CD4-positive, alpha-beta T cell treated with Interleukin-17A for 1 hour (primary cell): ENCODE results near the gene TXNRD1.

ENCODE experiments used
- DNase-seq: peaks from one replicate; pipeline ENCODE4 v3.0.0-alpha.2; 2020

Gene TXNRD1

DNA sequence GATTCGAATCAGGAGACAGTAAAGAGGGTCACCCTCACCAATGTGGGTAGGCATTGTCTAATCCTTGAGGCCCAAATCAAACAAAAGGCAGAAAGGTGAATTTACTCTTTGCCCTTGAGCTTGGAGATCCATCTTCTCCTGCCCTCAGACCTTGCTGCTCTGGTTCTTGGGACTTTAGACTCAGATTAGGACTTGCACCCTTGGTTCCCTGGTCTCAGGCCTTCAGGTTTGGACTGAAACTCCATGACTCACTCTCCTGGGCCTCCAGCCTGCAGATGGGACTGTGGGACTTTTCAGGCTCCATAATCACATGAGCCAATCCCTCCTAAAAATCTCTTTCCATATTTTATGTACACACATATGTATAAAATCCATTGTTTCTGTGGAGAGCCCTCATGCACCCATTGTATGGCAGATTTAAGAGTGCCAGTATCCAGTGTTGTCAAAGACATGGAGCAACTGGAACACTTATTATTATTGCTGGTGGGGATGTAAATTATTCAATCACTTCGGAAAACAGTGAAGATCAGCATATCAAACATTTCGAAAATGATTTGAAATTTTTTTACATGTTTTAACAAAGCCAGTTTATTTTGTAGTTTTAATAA is 136.6 kb downstream of the TXNRD1 start:
- DNase-seq: no peak

DNA sequence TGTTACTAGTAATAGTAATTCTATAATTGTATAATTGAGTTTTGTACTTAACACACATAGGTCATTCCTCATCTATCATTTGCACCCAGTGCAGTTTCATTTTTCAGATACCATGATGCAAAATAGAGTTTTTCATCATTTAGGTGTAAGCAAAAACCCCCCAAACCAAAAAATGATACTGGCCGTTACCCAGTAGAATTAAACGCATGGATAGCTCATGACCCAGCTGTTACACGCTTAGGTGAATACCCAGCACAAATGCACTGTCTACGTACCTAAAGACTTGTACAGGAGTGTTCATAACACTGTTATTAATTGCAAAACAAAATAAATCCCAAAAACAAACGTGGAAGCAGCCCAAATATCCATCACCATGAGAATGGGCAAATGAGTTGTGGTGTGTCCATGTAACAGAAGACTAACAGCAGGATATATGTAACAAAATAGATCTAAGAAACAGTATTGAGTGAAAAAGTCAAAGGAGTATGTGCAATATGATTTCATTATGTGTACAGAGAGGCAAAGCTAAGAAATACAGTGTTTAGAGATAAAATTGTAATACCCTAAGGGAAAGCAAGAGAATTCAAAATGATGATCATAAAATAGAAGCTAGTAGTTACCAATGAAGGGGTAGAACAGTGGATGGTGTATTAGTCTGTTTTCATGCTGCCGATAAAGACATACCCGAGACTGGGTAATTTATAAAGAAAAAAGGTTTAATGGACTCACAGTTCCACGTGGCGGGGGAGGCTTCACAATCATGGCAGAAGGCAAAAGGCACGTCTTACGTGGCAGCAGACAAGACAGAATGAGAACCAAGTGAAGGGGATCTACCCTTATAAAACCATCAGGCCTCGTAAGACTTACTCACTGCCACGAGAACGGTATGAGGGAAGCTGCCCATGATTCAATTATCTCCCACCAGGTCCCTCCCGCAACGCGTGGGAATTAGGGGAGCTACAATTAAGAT is 137.7 kb downstream of the TXNRD1 start:
- DNase-seq: no peak

DNA sequence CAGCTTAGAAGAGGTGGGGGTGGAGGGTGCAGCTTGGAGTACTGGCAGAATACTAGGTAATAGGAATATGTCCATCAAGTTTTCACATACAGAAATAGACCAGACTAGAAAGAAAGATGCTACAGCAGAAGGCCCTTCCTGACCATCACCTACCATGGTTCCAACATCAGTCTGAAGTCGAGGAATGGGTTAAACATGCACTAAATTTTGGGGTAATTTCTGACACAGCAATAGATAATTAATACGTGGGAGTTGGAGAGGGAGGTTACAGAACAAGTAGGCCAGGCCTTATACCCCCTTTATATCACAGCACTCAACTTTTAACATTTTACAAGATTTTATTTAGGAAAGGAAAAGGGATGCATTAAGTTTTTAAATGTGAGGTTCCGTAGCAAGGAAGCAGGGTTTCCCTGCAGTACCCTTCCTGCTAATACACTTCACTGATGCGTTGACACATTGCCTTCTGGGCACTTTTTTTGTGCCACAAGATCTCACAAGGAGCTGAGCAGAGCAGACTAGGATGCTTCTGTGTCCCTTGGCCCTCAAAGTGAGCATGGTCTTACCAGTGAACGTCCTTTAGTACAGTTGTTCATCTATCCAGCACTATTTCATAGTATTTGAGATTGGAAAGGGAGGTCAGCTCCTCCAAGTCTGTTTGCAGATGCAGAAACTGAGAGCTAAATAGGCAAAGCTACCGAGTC is 138.7 kb downstream of the TXNRD1 start:
- DNase-seq: no peak

GRCh38 chr12:104354868-104355570 is 139.4 kb downstream of the TXNRD1 start:
- no peak for DNase-seq

DNA sequence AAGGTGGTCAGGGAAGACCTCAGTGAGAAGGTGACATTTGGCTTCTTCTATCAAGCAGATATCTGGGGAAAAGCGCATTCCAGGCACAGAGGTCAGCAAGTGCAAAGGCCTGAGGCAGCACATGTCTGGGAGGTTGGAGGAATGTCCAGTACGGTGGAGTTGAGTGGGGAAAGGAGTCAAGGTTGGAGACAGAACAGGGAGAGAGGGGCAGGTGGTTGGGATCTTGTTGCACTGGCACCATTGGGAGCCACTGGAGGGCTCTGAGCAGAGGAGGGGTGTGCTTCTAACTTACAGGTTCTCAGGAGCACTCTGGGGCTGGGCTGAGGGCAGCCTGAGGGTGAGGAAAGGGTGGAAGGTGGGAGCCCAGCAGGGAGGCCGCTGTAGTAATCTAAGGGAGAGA is 140.1 kb downstream of the TXNRD1 start:
- no peak for DNase-seq

GRCh38 chr12:104356231-104357115 is 140.9 kb downstream of the TXNRD1 start:
- DNase-seq: no peak

- no peak for DNase-seq
Observed at GRCh38 chr12:104357421-104357952, 141.9 kb downstream of the TXNRD1 start.

- DNase-seq: peak; percentile 79
Observed at GRCh38 chr12:104358353-104359003, 142.9 kb downstream of the TXNRD1 start.

GRCh38 chr12:104359216-104359615 is 143.6 kb downstream of the TXNRD1 start:
- no peak for DNase-seq

GRCh38 chr12:104360157-104360556 is 144.6 kb downstream of the TXNRD1 start:
- no peak for DNase-seq

GRCh38 chr12:104360983-104361707 is 145.6 kb downstream of the TXNRD1 start:
- DNase-seq: no peak

GRCh38 chr12:104365921-104366410 is 150.4 kb downstream of the TXNRD1 start:
- no peak for DNase-seq

DNA sequence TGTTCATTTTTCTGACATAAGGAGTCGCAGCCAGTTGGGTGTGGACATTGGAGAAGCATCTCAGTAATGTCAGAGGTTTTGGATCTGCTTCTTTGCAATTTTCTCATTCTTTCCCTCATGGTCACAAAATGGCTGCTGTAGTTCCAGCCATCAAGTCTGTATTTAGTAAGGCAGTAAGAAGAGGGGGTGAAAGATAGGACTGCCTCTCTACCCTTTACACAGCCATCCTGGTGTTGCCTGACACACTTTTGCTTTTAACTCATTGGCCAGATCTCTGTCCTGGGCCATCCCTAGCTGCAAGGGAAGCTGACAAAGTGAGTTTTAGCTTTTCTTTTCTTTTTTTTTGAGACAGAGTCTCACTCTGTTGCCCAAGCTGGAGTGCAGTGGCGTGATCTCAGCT is 154.1 kb downstream of the TXNRD1 start:
- DNase-seq: no peak

GRCh38 chr12:104371043-104371870 is 155.7 kb downstream of the TXNRD1 start:
- no peak for DNase-seq

- DNase-seq: peak; percentile 22
Observed at GRCh38 chr12:104372061-104372720, 156.6 kb downstream of the TXNRD1 start.

- no peak for DNase-seq
Observed at GRCh38 chr12:104372721-104373335, 157.2 kb downstream of the TXNRD1 start.

GRCh38 chr12:104374071-104374470 is 158.5 kb downstream of the TXNRD1 start:
- no peak for DNase-seq

DNA sequence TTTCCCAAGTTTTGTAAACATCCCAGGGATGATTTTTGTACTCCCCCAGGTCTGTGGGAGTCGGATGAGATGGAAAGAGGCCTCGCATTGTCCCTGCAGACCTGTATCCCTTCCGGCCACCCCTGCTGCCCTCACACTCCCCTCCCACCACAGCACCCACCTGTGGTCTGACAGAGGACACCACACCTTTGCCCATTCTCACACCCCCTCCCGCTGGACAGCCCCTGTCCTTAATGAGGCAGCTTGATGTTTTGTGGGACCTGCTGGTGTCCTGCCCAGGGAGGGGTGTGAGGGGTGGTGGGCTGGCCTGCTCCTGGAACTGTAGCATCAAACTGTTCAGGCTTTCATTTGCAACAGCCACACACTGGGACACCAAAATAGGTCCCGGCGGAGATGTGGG is 159.2 kb downstream of the TXNRD1 start:
- no peak for DNase-seq
